Parathyroid adenoma (tissue), 2 donors: ENCODE measurements around the gene TMX2.

Source experiments
- H2AFZ ChIP-seq: fragments of 300-600 bp; sonication (generic); one replicate; pipeline ENCODE4 v1.7.0; 2017; ENCODE audit warnings: antibody characterized with exemption, mild to moderate bottlenecking
- H3K27ac ChIP-seq: fragments of 300-600 bp; sonication (generic); one replicate; pipeline ENCODE4 v1.7.0; 2017
- H3K27me3 ChIP-seq: fragments of 300-600 bp; sonication (generic); one replicate; pipeline ENCODE4 v1.7.0; 2017; ENCODE audit warnings: low read length; ENCODE audit not compliant: control insufficient read depth, insufficient read depth
- H3K36me3 ChIP-seq: fragments of 300-600 bp; sonication (generic); one replicate; pipeline ENCODE4 v1.7.0; 2017; ENCODE audit warnings: low read length; ENCODE audit not compliant: control insufficient read depth, insufficient read depth
- H3K4me1 ChIP-seq: fragments of 300-600 bp; sonication (generic); one replicate; pipeline ENCODE4 v1.7.0; 2017; ENCODE audit warnings: control low read depth
- H3K4me2 ChIP-seq: fragments of 300-600 bp; sonication (generic); one replicate; pipeline ENCODE4 v1.7.0; 2017; ENCODE audit warnings: low read length
- H3K4me3 ChIP-seq: fragments of 300-600 bp; sonication (generic); one replicate; pipeline ENCODE4 v1.7.0; 2017; ENCODE audit warnings: low read depth, low read length
- H3K79me2 ChIP-seq: fragments of 300-600 bp; sonication (generic); one replicate; pipeline ENCODE4 v1.7.0; 2017; ENCODE audit warnings: control low read depth
- H3K9ac ChIP-seq: fragments of 300-600 bp; sonication (generic); one replicate; pipeline ENCODE4 v1.7.0; 2017; ENCODE audit warnings: mild to moderate bottlenecking
- H3K9me3 ChIP-seq: fragments of 300-600 bp; sonication (generic); one replicate; pipeline ENCODE4 v1.7.0; 2017; ENCODE audit warnings: low read length; ENCODE audit not compliant: control insufficient read depth
- TF ChIP-seq, protein P1 (sequence below): fragments of 300-600 bp; sonication (generic); IDR thresholded peaks from one replicate; pipeline ENCODE4 v1.7.0; 2017; ENCODE audit warnings: antibody characterized with exemption, mild to moderate bottlenecking
- donor health status: primary hyperparathyroidism.

Gene TMX2

DNA sequence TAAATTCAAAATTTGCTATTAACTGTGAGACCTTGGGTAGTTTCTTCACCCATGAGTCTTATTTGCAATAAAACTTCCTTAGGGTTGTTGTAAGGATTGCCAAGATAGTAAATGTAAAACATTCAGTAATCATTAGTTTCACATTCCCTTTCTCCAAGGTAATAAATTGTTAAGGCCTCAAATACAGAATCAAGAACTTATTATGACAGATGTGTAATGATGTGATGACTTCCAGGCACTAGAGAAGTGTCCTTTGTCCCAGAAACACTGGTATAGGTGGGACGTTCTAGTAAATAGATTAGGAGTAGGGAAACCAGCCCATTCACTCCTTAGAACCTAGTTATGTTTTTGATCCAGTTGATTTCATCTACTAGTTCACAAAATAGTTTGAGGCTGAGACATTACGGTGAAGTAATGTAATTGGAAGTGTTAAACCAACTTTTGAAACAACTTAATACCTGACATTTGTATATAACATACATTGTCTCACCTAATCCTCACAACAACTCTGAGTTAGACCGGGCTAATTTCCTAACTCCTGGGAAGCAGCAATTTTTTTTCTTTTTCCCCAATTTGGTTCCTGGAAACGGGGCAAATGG lies 74.7 kb downstream of the TMX2 start:
- Histone ChIP-seq H3K27ac (no peak overlapping the region), H2AFZ (no peak overlapping the region), H3K79me2 (peaks cover 50% of the 10 kb centered on the region), H3K9ac (no peak overlapping the region), H3K4me3 (no peak overlapping the region), H3K4me2 (no peak overlapping the region), H3K36me3 (no peaks in the 10 kb centered on the region), H3K27me3 (no peaks in the 10 kb centered on the region), H3K4me1 (peaks cover 12% of the 10 kb centered on the region), H3K9me3 (no peaks in the 10 kb centered on the region)
- TF ChIP-seq, protein P1, sequence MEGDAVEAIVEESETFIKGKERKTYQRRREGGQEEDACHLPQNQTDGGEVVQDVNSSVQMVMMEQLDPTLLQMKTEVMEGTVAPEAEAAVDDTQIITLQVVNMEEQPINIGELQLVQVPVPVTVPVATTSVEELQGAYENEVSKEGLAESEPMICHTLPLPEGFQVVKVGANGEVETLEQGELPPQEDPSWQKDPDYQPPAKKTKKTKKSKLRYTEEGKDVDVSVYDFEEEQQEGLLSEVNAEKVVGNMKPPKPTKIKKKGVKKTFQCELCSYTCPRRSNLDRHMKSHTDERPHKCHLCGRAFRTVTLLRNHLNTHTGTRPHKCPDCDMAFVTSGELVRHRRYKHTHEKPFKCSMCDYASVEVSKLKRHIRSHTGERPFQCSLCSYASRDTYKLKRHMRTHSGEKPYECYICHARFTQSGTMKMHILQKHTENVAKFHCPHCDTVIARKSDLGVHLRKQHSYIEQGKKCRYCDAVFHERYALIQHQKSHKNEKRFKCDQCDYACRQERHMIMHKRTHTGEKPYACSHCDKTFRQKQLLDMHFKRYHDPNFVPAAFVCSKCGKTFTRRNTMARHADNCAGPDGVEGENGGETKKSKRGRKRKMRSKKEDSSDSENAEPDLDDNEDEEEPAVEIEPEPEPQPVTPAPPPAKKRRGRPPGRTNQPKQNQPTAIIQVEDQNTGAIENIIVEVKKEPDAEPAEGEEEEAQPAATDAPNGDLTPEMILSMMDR = no peak

DNA sequence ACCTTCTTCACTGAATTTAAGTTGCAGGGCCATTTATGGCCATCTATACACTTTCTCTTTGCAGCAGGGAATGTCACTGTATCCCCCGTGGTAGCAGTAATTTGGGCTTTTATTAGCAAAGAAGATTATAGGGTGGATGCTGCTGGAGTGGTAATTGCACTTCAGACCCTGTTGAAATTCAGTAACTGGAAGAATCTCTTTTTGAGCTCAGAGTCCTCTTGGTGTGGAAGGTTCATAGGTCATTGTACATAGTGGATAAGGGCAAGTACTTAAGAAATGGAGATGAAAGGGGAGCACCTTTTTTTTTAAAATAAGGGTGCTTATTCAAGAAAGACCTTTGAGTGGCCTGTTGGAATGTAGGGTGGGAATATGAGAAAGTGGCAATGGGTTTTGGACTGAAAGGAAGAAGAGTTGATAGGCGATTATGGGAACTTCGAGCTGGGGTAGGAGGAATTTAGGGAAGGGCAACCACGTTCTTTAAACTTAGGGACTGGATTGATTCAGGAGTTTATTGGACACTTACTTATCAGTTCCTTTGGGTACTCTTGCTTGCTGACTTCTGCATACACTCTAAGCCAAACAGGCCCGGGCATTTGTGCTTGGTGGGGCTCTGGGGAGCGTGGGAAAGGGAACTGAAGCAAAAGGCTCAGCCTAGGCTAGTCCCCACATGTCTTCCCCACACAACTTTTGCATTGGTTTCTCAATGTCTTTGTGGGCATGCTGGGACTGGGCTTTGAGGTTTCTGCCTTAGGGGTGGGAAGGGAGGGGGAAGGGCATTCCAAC lies 75.7 kb downstream of the TMX2 start:
- Histone ChIP-seq H3K9ac (no peak overlapping the region), H3K79me2 (peaks cover 44% of the 10 kb centered on the region), H3K4me2 (no peak overlapping the region), H2AFZ (no peak overlapping the region), H3K4me3 (no peak overlapping the region), H3K9me3 (no peaks in the 10 kb centered on the region), H3K36me3 (no peaks in the 10 kb centered on the region), H3K27ac (no peak overlapping the region), H3K4me1 (peaks cover 6% of the 10 kb centered on the region), H3K27me3 (no peaks in the 10 kb centered on the region)
- TF ChIP-seq, protein P1 = no peak

DNA sequence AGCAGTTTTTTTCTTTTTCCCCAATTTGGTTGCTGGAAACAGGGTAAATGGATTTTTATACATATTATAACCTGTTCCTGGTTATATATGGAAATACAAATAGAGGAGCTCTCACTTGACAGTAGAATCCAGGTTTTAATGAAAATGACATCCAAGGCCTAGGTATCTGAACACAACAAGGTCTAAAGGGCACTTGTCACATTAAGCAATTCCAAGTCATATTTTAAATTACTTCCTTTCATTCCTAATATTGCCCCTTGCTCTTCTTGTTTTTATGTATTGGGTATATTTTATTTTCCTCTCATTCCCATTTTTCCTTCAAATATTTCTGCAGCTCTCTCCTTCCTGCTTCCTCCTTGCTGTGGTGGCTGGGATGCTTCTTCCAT lies 76.3 kb downstream of the TMX2 start:
- Histone ChIP-seq H3K9me3 (no peaks in the 10 kb centered on the region), H3K79me2 (peaks cover 41% of the 10 kb centered on the region), H3K4me1 (peaks cover 6% of the 10 kb centered on the region), H3K9ac (no peak overlapping the region), H3K4me3 (no peak overlapping the region), H3K4me2 (no peak overlapping the region), H2AFZ (no peak overlapping the region), H3K27me3 (no peaks in the 10 kb centered on the region), H3K27ac (no peak overlapping the region), H3K36me3 (no peaks in the 10 kb centered on the region)
- TF ChIP-seq, protein P1 = no peak
